ENCODE results near the gene LIMK1. TPM values are rescaled to one million over a fixed set of nuclear protein-coding genes. Genes with fewer than 3 reads are reported as not detected.
"Not testable (repeated sequence)": the region's sequence is repeated elsewhere in the genome, so short reads cannot be mapped to it uniquely, and the experiment has no call there.

LIMK1 gene
- total RNA-seq, 1 donor from 2014 or later, result 10.2 TPM

- ATAC-seq, result peak; percentile 8
Observed at GRCh38 chr7:74084722-74085578, 1.3 kb downstream of the LIMK1 start.

- no peak for ATAC-seq
Observed at GRCh38 chr7:74087791-74088453, 4.3 kb downstream of the LIMK1 start.

GRCh38 chr7:74092321-74092963 lies 8.8 kb downstream of the LIMK1 start:
- ATAC-seq, result no peak

- peak; percentile 27 for ATAC-seq
Observed at GRCh38 chr7:74092964-74093471, 9.4 kb downstream of the LIMK1 start.

- peak; percentile 16 for ATAC-seq
Observed at GRCh38 chr7:74093671-74094223, 10.1 kb downstream of the LIMK1 start.

GRCh38 chr7:74094224-74095101 lies 10.9 kb downstream of the LIMK1 start:
- ATAC-seq, result peak; percentile 70

DNA sequence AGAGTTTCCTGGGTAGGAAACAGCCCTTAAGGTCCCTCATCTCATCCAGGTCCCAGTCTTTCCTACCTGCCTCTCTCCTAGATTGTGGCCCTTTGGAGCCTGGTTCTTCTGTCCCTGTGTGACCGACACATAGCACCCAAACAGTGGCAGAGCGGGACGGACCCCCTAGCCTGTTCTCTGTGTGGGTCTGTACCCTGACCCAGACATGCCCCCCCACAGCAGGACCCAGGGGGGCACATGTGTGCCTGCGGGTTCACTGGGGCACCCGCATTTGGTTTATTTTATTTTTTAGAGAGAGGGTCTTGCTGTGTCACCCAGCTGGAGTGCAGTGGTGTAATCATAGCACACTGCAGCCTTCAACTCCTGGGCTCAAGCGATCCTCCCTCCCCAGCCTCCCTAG lies 11.5 kb downstream of the LIMK1 start:
- ATAC-seq, result no peak

- peak; percentile 71 for ATAC-seq
Observed at GRCh38 chr7:74097937-74098614, 14.5 kb downstream of the LIMK1 start.

GRCh38 chr7:74099031-74099430 lies 15.4 kb downstream of the LIMK1 start:
- ATAC-seq, result no peak

GRCh38 chr7:74101061-74101681 lies 17.6 kb downstream of the LIMK1 start:
- ATAC-seq, result no peak

GRCh38 chr7:74103219-74103772 lies 19.7 kb downstream of the LIMK1 start:
- ATAC-seq, result peak; percentile 83

- ATAC-seq, result peak; percentile 79
Observed at GRCh38 chr7:74104702-74105101, 21.1 kb downstream of the LIMK1 start.

DNA sequence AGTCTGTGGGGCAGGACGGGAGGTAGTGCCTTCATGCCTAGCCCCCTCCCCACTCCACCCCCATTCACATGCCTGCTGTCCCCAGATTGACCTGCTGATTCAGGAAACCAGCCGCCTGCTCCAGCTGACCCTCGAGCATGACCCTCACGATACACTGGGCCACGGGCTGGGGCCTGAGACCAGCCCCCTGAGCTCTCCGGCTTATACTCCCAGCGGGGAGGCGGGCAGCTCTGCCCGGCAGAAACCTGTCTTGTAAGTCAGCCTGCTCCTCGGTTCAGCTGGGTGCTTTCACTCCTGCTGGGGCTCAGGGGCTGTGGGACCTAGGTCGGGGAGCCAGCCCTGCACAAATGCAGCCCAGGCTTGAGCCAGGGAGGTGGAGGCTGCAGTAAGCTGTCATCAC lies 22.4 kb downstream of the LIMK1 start:
- ATAC-seq, result no peak

DNA sequence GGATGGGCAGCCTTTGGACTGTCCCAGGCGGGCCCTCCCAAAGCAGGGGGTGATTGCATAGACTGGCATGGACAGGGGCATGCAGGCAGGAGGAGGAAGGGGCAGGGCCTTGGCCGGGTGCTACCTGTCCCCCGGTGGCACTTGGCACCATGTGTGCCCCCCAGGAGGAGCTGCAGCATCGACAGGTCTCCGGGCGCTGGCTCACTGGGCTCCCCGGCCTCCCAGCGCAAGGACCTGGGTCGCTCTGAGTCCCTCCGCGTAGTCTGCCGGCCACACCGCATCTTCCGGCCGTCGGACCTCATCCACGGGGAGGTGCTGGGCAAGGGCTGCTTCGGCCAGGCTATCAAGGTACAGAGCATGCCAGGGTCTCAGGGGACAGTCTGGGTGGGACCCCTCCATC lies 23.2 kb downstream of the LIMK1 start:
- no peak for ATAC-seq

DNA sequence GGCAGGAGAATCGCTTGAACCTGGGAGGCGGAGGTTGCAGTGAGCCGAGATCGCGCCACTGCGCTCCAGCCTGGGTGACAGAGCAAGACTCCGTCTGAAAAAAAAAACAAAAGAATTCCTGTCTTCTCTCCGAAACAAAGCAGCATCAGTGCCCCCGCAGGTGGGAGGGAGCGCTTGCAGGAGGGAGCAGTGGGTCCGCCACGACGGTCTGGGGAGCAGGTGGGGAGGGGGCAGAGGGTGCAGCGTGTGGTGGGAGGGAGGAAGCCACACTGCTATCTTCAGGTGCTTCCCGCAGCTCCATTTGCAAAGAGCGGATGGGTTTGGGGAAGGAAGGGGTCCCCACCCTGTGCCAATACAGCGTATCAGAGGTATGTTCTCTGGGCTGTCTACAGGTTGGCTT lies 31.7 kb downstream of the LIMK1 start:
- no peak for ATAC-seq

- no peak for ATAC-seq
Observed at GRCh38 chr7:74116356-74116755, 32.8 kb downstream of the LIMK1 start.

DNA sequence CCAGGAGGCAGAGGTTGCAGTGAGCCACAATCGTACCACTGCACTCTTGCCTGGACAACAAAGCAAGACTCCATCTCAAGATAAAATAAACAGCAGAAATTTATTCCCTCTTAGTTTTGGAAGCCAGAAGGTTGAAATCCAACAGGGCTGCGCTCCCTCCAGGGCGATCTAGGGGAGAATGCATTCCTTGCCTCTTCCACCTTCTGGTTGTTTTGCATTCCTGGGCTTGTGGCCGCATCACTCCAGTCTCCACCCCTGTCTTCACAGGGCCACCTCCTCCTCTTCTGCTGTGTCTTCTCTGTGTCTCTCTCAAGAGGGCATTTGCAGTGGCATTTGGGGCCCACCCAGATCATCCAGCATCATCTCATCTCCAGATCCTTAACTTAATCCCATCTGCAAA lies 36.2 kb downstream of the LIMK1 start:
- ATAC-seq, result no peak

DNA sequence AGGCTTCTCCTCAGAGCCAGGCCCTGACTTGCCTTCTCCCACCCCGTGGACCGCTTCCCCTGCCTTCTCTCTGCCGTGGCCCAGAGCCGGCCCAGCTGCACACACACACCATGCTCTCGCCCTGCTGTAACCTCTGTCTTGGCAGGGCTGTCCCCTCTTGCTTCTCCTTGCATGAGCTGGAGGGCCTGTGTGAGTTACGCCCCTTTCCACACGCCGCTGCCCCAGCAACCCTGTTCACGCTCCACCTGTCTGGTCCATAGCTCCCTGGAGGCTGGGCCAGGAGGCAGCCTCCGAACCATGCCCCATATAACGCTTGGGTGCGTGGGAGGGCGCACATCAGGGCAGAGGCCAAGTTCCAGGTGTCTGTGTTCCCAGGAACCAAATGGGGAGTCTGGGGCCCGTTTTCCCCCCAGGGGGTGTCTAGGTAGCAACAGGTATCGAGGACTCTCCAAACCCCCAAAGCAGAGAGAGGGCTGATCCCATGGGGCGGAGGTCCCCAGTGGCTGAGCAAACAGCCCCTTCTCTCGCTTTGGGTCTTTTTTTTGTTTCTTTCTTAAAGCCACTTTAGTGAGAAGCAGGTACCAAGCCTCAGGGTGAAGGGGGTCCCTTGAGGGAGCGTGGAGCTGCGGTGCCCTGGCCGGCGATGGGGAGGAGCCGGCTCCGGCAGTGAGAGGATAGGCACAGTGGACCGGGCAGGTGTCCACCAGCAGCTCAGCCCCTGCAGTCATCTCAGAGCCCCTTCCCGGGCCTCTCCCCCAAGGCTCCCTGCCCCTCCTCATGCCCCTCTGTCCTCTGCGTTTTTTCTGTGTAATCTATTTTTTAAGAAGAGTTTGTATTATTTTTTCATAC lies 38.0 kb downstream of the LIMK1 start:
- no peak for ATAC-seq

DNA sequence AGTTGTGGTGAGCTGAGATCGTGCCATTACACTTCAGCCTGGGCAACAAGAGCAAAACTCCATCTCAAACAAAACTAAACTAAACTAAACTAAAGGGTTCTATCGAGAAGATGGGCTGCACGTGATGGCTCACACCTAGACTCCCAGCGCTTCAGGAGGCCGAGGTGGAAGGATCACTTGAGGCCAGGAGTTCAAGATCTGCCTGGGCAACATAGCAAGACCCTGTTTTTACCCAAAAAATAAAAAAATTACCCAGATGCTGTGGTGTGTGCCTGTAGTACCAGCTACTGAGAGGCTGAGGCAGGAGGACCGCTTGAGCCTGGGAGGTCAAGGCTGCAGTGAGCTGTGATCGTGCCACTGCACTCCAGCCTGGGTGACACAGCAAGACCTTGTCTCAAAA lies 40.3 kb downstream of the LIMK1 start:
- not testable (repeated sequence) for ATAC-seq
